Vagina (tissue), 2 donors: ENCODE results near the gene SIPA1L3.

Experiments used
- CTCF ChIP-seq, 3 experiments: fragments of 450-650 bp in 2 of 3; fragments of 200-600 bp in 1 of 3; sonication (generic) in 1 of 3; IDR thresholded peaks; one replicate each; pipeline ENCODE4 v1.5.1; 2017 to 2019; ENCODE audit warnings: antibody characterized with exemption in 3 of 3, mild to moderate bottlenecking in 2 of 3, moderate library complexity in 2 of 3
- POLR2A ChIP-seq, 2 donors: fragments of 450-650 bp; IDR thresholded peaks; one replicate each; pipeline ENCODE4 v1.6.1; 2017; ENCODE audit warnings: antibody characterized with exemption in 2 of 2, mild to moderate bottlenecking in 2 of 2, moderate library complexity in 2 of 2
- POLR2AphosphoS5 ChIP-seq, 2 donors: sonication (generic); formaldehyde crosslinking; IDR thresholded peaks; one replicate each; pipeline ENCODE4 v1.9.0; 2017; ENCODE audit warnings: antibody characterized with exemption in 2 of 2, mild to moderate bottlenecking in 2 of 2, low read depth in 1 of 2; ENCODE audit not compliant: insufficient read depth in 1 of 2

DNA sequence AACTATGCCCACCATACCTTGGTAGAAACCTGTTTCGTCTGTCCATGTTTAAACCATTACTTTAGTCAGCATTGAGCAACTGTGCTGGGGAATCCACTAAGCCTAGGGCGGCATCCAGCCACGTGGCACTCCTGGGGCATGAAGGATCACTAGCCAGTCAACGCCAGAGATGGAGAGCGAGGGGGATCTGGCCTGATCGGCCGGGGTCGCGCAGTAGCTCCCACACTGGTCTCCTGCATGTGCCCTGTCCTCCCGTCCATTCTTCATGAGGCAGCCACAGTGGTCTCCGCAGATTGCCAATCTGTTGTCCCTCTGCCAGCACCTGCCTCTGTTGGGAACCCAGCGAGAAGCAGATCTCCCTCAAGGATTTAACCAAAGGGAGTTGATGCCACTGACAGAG lies 207.6 kb downstream of the SIPA1L3 start:
- TF ChIP-seq CTCF (IDR thresholded peaks at IDR 0.05) (no peak), POLR2AphosphoS5 (IDR thresholded peaks at IDR 0.05; ENCODE audit: insufficient read depth in 1 of 2, low read depth in 1 of 2) (no peak), POLR2A (IDR thresholded peaks at IDR 0.05) (no peak)
